ENCODE data around the gene NR5A2.

NR5A2 gene

DNA sequence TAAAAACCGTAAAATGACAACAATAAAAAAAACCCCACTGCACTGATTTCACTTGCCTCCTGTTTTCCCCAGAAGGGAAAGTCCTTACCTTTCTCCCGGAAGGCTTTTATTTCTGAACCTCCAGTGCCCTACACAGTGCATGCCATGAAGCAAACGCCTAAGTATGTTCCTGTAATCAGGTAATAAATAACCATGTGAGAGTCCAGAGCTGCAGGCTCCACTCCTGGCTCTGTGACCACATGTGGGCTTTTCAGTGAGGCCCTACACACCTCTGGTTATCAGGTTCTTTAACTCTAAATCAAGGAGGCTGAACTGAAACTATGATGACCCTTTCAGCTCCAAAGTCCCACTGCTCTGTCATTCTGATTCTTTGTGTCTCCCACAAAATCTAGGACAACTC is 20.8 kb upstream of the NR5A2 start:
- Histone ChIP-seq H3K9ac (no peak overlapping the region), H3K27ac (no peak overlapping the region), H3K4me1 (ENCODE audit: low read depth, poor library complexity, severe bottlenecking) (no peaks in the 10 kb centered on the region), H3K4me2 (no peak overlapping the region), H3K4me3 (IDR thresholded peaks at IDR 0.05; ENCODE audit: insufficient read depth, low read depth, low read length) (no peak overlapping the region), H2AFZ (ENCODE audit: low read depth) (no peak overlapping the region), H3K36me3 (ENCODE audit: insufficient read depth) (no peaks in the 10 kb centered on the region), H3K27me3 (ENCODE audit: insufficient read depth, low read depth) (no peaks in the 10 kb centered on the region), H3K79me2 (ENCODE audit: insufficient read depth, low read depth) (no peaks in the 10 kb centered on the region), H4K20me1 (ENCODE audit: insufficient read depth) (no peaks in the 10 kb centered on the region)
- TF ChIP-seq, protein P1, sequence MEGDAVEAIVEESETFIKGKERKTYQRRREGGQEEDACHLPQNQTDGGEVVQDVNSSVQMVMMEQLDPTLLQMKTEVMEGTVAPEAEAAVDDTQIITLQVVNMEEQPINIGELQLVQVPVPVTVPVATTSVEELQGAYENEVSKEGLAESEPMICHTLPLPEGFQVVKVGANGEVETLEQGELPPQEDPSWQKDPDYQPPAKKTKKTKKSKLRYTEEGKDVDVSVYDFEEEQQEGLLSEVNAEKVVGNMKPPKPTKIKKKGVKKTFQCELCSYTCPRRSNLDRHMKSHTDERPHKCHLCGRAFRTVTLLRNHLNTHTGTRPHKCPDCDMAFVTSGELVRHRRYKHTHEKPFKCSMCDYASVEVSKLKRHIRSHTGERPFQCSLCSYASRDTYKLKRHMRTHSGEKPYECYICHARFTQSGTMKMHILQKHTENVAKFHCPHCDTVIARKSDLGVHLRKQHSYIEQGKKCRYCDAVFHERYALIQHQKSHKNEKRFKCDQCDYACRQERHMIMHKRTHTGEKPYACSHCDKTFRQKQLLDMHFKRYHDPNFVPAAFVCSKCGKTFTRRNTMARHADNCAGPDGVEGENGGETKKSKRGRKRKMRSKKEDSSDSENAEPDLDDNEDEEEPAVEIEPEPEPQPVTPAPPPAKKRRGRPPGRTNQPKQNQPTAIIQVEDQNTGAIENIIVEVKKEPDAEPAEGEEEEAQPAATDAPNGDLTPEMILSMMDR (conservative IDR thresholded peaks at IDR 0.05; ENCODE audit: low read depth, low read length) = no peak

DNA sequence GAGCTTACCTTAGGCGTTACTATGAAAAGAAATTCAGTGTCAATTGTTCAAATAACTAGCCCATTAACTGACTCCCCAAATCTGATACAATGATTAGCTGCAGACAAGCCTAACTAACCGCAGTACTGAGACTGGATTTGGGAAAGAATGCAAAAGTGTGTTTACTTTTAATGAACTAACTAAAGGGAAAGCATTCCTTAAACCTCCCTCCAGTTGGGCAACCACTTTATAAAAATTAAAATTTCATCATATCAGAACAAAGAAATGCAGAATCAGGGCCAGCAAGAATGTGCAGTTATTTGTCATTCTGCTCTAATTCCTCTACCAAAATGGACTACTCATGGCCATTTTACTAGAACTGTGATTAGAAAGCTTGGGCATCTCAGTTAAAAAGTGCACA is 11.7 kb upstream of the NR5A2 start:
- no peaks in the 10 kb centered on the region for H3K27me3 ChIP-seq (ENCODE audit: insufficient read depth, low read depth)

DNA sequence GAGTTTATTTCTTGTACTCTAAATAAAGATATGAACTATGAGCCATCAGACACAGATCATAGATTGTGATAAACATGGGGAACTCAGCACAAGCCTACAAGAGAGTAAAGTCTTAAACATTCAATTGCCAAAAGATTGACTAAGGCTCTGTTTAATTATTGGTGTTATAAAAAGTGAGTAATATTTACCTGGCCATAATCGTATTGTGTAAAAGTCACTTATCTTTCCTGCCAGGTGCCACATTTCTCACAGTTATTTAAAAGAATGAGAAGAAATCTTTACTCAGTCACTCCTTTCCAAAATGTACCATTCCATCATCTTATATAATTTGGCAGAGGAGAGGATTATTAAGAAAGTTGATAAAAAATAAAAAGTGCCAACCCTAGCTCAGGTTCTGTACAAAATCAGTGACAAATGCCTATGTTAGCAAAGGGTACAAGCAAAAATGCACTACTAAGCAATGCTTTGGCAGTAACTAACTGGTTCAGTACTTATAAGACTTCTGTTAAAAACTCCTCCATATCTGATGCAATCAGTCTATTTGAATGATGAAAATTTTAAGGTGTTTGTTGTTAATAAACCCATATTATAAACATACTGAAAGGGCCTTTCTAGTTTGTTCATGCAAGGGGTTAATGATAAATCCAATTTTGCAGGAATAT is 5.8 kb upstream of the NR5A2 start:
- Histone ChIP-seq H3K27ac (no peak overlapping the region), H3K36me3 (ENCODE audit: insufficient read depth) (no peaks in the 10 kb centered on the region), H3K4me1 (ENCODE audit: low read depth, poor library complexity, severe bottlenecking) (no peaks in the 10 kb centered on the region), H3K4me2 (no peak overlapping the region), H3K4me3 (IDR thresholded peaks at IDR 0.05; ENCODE audit: insufficient read depth, low read depth, low read length) (no peak overlapping the region), H3K79me2 (ENCODE audit: insufficient read depth, low read depth) (no peaks in the 10 kb centered on the region), H4K20me1 (ENCODE audit: insufficient read depth) (no peaks in the 10 kb centered on the region), H3K9ac (no peak overlapping the region), H3K27me3 (ENCODE audit: insufficient read depth, low read depth) (no peaks in the 10 kb centered on the region), H2AFZ (ENCODE audit: low read depth) (no peak overlapping the region)
- TF ChIP-seq, protein P1 (conservative IDR thresholded peaks at IDR 0.05; ENCODE audit: low read depth, low read length) = no peak

More for the DNA sequence above, 11.7 kb upstream of the NR5A2 start:
- Histone ChIP-seq H3K27ac (no peak overlapping the region), H3K4me3 (IDR thresholded peaks at IDR 0.05; ENCODE audit: insufficient read depth, low read depth, low read length) (no peak overlapping the region), H3K36me3 (ENCODE audit: insufficient read depth) (no peaks in the 10 kb centered on the region), H3K9ac (no peak overlapping the region), H3K79me2 (ENCODE audit: insufficient read depth, low read depth) (no peaks in the 10 kb centered on the region), H3K4me2 (no peak overlapping the region), H3K4me1 (ENCODE audit: low read depth, poor library complexity, severe bottlenecking) (no peaks in the 10 kb centered on the region), H4K20me1 (ENCODE audit: insufficient read depth) (no peaks in the 10 kb centered on the region), H2AFZ (ENCODE audit: low read depth) (no peak overlapping the region)
- TF ChIP-seq, protein P1 (conservative IDR thresholded peaks at IDR 0.05; ENCODE audit: low read depth, low read length) = no peak

DNA sequence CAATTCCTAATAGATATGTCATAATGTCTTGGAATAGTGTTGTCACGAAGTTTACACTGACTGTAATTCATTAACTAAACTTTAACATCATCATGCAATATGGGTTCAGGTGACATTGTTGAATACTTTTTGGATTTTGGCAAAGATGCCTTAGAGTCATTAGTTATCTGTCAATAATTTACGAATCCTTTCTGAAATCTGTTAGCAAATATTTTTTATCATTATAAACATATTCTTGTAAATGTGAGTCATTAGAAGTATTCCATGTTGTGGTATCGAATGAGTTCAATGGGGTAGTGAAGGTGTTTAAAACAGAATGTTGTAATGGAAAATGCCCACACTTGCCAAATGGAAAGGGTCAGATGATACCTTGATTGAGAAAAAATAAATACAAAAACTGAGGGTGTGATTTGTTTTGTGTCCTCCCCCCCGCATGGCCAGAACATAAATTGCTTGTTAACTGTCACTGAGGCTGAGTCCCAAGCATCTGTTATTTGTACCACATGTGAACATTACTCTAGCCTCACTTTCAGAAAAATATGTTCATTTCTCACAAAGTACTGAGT is 5.2 kb upstream of the NR5A2 start:
- TF ChIP-seq, protein P1 (conservative IDR thresholded peaks at IDR 0.05; ENCODE audit: low read depth, low read length) = no peak
- H3K4me3 ChIP-seq (IDR thresholded peaks at IDR 0.05; ENCODE audit: insufficient read depth, low read depth, low read length) = no peak overlapping the region
- no peaks in the 10 kb centered on the region for H3K4me1 ChIP-seq (ENCODE audit: low read depth, poor library complexity, severe bottlenecking)
- no peak overlapping the region for H2AFZ ChIP-seq (ENCODE audit: low read depth)
- H4K20me1 ChIP-seq (ENCODE audit: insufficient read depth) = no peaks in the 10 kb centered on the region
- no peaks in the 10 kb centered on the region for H3K27me3 ChIP-seq (ENCODE audit: insufficient read depth, low read depth)
- H3K36me3 ChIP-seq (ENCODE audit: insufficient read depth) = no peaks in the 10 kb centered on the region
- H3K79me2 ChIP-seq (ENCODE audit: insufficient read depth, low read depth) = no peaks in the 10 kb centered on the region
- H3K27ac ChIP-seq = no peak overlapping the region
- H3K4me2 ChIP-seq = no peak overlapping the region
- H3K9ac ChIP-seq = no peak overlapping the region

All from KMS-11 (cell line).